ENCODE data around the gene GNAO1.
"Not testable (repeated sequence)": the region's sequence is repeated elsewhere in the genome, so short reads cannot be mapped to it uniquely, and the experiment has no call there.

Gene GNAO1

DNA sequence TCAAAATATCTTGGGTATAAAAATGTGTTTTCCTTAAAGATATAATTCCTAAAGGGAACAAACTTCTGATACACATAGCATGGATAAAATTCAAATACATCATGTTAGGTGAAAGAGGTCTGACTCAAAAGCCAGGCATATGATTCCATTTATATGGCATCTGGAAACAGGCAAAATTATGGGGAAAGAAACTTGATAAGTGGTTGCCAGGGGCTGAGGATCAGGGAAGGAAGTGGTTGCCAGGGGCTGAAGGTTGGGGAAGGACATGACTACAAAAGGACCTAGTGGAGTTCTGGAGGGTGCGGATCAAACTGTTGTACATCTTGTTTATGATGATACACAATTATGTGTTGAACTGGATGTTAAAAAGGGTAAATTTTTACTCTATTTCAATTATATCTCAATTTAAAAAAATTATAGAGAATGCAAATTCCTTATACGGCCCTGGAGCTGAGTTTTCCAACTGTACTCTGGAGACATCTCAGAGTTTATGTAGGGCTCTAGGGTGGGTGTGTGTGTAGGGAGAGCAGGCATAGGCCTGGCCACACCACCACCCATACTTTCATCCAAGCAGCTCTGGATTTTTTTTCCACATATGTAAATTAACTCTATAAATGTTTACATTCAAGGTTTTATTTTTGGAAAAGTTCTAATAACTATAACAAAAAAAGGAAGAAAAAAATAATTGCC is 179.0 kb downstream of the GNAO1 start:
- DNase-seq: no peak

DNA sequence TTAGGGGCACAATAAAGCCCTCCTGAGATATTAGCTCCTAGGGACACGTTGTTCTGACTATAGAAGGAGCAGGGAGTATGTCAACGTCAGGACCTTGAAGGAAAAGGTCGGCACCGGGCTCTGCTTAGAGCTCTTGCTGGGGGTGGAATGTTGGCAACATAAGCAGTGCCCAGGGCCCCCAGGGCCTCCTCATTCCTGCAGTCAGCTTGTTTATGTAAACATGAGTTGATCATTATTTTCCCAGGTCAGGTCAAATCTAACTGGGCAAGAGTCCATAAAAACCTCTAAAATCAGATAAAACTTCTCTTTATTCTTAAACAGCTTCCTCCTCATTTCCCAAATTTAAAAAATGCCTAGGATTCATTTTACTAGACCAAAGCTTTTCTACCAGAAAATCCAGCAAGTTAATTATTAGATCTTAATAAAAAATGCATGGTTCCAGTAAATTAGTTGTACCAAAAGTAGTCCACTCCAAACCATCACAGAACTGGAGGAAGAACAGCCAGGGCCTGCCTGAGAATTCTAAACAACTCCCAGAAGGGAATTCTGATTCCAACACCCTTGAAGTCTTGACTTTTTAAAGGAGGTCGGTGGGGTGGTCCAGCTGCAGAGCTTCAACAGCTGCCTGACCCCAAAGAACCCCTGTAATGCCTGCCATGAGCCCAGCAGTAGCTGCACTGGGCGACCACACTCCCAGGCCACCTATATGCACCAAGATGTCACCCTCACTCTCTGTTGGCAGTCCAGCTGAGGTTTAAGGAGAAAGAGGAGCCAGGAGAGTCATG is 179.8 kb downstream of the GNAO1 start:
- no peak for DNase-seq

DNA sequence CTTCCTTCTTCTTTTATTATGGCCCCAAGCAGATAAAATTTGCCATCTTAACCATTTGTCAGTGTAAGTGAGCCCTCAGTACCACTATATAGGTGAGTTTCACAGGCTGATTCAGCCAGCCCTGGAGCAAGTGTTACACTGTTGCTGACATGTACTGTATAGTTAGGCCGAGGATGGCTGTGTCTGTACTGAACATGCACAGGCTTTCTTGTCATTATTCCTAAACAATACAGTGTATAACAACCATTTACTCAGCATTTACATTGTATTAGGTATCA is 180.3 kb downstream of the GNAO1 start:
- DNase-seq: no peak

DNA sequence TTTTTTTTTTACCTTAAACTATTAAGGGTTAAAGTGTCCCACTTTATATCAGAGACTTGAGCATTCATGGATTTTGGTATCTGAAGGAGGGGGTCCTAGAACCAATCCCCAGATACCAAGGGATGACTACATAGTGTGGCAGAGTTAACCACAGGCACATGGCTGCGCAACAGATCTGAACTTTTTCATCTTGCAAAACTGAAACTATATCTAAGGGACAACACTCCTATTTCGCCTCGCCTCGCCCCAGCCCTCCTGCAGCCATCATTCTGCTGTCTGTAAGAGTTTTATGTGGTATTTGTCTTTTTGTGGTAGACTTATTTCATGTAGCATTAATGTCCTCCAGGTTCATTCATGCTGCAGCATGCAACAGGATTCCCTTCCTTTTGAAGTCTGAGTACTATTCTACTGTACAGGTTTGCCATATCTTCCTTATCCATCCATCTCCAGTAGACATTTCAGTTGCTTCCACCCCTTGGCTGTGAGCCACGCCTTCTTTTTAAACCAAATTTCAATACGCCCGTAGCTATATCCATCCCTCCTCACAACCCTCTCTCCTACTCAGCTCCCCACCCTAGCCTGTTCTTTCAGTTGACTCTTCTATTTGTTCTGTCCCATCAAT is 180.8 kb downstream of the GNAO1 start:
- no peak for DNase-seq

DNA sequence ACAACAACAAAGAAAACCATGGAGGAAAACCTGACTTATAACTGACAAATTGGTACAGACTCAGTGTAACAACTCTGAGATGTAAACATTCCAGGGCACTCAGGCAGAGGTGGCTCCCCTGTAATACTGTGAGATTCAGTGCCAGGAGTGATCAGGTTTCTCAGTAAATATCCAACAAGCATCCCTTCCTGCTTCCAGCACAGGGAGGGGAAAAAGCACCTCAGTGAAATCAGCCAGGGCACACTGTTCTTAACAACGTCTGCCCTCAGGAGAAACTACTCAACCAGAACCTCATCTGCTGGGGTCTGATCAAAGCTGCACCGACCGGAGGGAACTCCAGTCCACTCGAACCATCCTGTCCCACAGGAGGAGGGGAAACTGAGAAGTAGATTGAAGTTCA is 181.7 kb downstream of the GNAO1 start:
- no peak for DNase-seq

DNA sequence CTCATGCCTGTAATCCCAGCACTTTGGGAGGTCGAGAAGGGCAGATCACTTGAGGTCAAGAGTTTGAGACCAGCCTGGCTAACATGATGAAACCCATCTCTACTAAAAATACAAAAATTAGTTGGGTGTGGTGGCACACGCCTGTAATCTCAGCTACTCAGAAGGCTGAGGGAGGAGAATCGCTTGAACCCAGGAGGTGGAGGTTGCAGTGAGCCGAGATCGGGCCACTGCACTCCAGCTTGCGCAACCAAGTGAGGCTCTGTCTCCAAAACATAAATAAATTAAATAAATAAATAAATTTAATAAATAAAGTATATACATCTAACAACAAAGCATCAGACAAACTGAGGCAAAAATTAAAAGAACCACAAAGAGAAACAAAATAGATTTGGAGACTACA is 184.5 kb downstream of the GNAO1 start:
- not testable (repeated sequence) for DNase-seq

DNA sequence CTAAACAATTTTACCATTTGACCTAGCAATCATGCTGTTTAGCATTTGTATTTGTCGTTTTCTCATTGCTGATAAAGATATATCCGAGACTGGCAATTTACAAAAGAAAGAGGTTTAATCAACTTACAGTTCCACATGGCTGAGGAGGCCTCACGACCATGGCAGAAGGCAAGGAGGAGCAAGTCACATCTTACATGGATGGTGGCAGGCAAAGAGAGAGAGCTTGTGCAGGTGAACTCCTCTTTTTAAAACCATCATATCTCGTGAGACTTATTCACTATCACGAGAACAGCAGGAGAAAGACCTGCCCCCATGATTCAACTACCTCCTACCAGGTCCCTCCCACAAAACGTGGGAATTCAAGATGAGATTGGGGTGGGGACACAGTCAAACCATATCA is 187.8 kb downstream of the GNAO1 start:
- not testable (repeated sequence) for DNase-seq

DNA sequence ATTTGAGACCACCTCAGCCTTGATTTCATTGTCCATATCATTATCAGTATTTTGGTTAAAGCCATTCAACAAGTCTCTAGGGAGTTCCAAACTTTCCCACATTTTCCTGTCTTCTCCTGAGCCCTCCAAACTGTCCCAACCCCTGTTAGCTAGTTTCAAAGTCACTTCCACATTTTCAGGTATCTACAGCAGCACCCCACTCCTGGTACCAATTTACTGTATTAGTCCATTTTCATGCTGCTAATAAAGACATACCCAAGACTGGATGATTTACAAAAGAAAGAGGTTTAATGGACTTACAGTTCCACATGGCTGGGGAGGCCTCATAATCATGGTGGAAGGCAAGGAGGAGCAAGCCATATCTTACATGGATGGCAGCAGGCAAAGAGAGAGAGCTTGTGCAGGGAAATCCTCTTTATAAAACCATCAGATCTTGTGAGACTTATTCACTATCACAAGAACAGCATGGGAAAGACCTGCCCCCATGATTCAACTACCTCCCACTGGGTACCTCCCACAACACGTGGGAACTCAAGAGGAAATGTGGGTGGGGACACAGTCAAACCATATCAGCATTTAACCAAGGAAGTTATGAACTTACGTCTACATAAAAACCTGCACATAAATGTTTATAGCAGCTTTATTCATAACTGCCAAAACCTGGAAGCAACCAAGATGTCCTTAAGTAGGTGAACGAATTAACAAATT is 189.6 kb downstream of the GNAO1 start:
- DNase-seq: not testable (repeated sequence)

DNA sequence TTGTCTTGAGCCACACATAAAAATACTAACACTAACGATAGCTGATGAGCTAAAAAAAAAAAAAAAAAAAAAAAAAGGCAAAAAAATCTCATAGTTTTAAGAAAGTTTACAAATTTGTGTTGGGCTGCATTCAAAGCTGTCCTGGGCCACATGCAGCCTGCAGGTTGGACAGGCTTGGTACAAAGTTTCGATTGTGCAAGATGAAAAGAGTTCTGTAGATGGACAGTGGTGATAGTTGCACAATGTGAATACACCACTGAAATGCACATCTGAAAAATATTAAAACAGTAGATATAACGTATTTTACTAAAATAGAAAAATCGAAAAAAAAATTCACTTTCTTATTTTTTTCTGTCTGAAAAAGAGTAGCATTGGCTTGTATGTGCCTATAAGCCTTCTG is 191.2 kb downstream of the GNAO1 start:
- DNase-seq: no peak

DNA sequence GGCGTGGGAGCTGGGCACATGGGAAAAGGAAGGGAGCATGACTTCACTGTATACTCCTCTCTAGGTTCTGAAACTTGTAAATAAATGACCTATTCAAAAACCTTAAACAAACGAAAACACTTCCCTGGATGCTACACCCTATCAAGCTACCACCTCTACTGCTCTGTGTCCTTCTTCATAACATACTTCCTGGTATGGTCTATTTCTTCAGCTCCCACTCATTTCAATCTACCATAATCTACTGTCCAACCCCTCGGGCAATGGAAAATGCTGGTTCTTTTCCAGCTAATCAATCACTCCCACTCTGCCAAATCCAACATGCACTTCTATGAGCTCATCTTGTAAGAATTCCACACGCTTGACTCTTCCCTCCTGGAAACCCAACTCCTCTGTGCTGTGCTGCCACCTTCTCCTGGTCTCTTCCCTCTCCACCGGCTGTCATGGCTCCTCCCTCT is 191.6 kb downstream of the GNAO1 start:
- DNase-seq: no peak

DNA sequence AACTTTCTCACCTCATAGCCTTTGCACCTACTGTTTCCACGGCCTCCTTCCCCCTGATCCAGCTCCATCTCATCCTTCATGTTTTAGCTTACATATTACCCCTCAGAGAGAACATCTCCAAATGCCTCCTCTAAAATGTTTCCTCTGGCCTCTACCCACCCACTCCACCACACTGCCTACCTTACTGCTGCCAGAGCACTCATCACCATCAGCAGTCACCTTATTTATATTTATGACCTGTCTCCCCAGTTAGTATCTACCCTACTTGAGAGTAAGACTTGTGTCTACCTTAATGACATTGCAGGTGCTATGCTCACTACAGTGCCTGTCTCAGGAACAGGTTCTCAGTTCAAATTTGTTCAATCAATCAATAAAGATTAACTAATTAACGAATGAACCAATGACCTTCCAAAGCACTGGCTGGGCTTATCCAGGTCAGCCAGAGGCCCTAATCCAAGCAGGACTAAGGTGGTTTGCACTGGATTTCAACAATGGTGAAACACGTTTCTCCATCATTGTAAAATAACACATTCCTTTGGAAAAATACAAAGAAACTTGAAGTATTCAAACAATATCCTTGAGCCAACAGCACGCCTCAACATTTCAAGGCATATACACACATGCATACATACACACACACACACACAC is 192.9 kb downstream of the GNAO1 start:
- DNase-seq: no peak

DNA sequence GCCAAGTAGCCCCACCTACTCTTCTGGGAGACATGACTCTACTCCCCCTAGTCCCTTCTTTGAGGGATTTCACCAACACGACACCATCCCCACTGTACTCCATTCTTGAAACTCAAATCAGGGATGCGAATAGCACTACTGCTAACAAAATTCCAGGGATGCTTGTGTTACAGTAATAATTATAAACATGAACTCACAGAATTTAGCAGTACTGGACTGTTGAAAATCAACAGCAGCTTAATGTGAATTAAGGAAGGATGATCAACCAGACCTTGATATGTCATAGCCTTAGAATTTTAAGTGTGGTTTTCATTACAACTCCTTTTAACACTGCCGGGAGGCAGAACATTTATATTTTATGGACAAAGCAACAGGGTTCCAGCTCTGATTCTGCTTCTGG is 196.1 kb downstream of the GNAO1 start:
- DNase-seq: no peak

DNA sequence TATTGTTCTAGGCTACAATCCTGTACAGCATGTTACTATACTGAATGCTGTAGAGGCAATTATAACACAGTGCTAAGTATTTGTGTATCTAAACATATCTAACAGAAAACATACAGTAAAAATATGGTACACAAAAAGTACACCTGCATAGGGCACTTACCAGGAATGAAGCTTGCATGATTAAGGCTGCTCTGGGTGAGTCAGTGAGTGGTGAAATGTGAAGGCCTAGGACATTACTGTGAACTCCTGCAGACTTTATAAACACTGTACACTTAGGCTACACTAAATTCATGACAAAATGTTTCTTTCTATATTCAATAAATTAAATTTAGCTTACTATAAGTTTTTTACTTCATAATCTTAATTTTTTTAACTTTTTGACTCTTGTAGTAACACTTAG is 196.9 kb downstream of the GNAO1 start:
- DNase-seq: no peak

DNA sequence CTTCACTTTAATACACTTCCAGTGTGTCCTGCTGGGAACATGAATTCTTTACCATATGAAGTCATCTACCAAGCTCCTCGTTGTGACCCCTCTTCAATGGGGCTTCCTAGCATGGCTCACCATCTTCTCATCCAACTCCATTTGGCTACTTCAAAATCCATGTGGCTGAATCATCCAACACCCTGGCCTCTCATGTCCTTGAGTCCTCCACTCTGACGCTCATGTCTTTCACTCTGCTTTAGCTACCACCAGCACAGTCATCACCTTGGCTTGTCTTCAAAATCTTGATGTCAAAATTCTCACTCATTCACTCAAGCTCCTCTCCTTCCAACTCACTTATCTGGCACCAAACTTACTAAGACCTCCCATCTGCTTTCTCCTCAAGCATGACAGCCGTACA is 198.3 kb downstream of the GNAO1 start:
- DNase-seq: no peak

DNA sequence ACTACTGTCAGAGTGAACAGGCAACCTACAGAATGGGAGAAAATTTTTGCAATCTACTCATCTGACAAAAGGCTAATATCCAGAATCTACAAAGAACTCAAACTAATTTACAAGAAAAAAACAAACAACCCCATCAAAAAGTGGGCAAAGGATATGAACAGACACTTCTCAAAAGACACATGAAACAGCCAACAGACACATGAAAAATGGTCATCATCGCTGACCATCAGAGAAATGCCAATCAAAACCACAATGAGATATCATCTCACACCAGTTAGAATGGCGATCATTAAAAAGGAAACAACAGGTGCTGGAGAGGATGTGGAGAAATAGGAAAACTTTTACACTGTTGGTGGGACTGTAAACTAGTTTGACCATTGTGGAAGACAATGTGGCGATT is 205.4 kb downstream of the GNAO1 start:
- DNase-seq: not testable (repeated sequence)

DNA sequence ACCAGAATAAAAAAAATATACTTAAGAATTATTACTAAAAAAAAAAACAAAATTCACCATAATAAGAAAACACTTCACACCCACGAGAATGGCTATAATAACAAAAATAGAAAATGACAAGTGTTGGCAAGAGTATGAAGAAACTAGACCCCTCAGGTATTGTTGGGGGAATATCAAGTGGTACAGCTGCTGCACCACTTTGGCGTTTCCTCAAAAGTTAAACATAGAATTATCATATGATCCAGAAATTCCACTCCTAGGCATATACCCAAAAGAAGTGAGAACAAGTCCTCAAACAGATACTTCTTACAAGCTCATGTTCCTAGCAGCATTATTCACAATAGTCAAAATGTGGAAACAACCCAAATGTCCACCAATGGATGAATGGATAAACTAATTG is 207.8 kb downstream of the GNAO1 start:
- DNase-seq: no peak

DNA sequence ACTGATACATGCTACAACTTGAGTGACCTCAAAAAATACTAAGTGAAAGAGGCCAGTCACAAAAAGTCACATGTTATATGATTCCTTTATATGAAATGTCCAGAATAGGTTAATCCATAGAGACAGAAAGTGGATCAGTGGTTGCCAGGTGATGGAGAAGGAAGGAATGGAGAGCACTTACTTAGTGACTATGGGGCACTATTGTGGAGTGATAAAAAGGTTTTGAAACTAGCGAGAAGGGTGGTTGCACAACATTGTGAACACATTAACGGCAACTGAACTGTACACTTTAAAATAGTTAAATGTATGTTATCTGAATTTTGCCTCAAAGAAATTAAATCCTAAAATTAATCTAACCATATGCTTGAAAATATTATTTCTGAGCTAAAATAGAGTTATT is 208.2 kb downstream of the GNAO1 start:
- DNase-seq: no peak

DNA sequence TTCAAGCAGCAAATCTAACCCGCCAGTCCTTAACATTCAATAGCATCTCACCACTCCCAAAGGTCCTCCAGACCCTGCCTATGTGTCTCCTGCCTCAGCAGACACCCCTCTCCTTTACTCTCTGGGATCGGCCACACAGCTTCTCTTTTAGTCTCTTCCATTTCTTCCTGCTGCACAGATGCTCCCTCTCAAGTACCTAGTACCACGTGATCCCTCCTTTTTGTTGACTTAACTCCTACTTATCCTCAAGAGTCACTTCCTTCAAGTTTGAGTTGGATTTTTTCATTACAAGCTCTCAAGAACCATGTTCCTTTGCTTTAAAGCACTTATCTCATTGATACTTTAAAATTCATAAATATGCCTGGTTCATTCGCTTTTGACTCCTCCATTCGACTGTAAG is 209.2 kb downstream of the GNAO1 start:
- no peak for DNase-seq

DNA sequence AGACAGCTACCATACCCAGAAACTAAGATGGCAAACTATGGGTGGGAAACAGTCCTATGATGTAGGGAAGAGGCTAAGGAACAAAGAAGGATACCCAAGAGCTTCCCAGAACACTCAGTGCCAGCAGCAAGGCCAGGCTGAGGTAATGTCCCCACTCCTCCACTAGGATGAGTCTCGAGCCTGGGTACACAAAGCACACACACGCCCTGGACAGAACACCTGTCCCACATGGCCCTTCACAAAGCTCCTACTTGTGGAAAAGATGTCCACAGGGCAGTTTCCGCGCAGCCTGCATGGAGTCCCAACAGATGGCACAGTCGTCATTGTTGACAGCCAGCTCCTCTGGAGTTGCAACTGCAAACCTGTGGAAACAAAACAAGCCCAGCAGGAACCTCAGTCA is 210.2 kb downstream of the GNAO1 start:
- no peak for DNase-seq

DNA sequence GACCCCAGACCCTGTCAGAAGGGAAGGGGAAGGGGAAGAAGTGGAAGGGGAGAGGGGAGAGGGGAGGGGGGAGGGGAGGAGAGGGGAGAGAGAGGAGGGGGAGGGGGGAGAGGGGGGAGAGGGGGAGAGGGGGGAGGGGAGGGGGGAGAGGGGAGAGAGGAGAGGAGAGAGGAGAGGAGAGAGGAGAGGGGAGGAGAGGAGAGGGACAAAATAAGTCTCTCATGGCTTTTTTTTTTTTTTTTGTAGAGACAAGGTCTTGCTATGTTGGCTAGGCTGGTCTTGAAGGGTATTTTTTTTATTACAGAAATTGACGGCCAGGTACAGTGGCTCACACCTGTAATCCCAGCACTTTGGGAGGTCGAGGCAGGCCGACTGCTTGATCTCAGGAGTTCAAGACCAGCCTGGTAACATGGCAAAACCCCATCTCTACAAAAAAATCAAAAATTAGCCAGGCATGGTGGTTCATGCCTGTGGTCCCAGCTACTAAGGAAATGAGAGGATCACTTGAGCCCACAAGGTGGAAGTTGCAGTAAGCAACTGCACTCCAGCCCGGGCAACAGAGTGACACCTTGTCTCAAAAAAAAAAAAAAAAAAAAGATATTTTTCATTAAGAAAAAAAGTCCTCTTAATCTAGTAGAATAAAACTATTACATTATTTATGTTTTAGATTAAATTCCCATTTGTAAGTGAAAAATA is 214.8 kb downstream of the GNAO1 start:
- no peak for DNase-seq

Data from stimulated activated CD4-positive, alpha-beta T cell treated with anti-CD3 and anti-CD28 coated beads, Interleukin-12 subunit alpha, Interleukin-12 subunit beta, amount 100 ng/mL, for 4 hours (primary cell).